ENCODE results near the gene HOXB7.

HOXB7 gene

GRCh38 chr17:48647103-48647962 is 36.5 kb upstream of the HOXB7 start:
- Histone ChIP-seq H3K4me3 (IDR thresholded peaks at IDR 0.05; ENCODE audit: insufficient read depth, low read depth, low read length) (no peak overlapping the region), H3K36me3 (ENCODE audit: insufficient read depth) (no peaks in the 10 kb centered on the region), H3K27ac (no peak overlapping the region), H3K79me2 (ENCODE audit: insufficient read depth, low read depth) (no peaks in the 10 kb centered on the region), H3K4me1 (ENCODE audit: low read depth, poor library complexity, severe bottlenecking) (peaks cover 5% of the 10 kb centered on the region), H3K9ac (peak overlapping the region; percentile 14; the same call in 1 of the 2 replicates), H3K4me2 (peak overlapping the region; percentile 5; the same call in 1 of the 2 replicates), H3K27me3 (ENCODE audit: insufficient read depth, low read depth) (no peaks in the 10 kb centered on the region), H4K20me1 (ENCODE audit: insufficient read depth) (no peaks in the 10 kb centered on the region), H2AFZ (ENCODE audit: low read depth) (peak overlapping the region; percentile 56)
- no peak for TF ChIP-seq CTCF (conservative IDR thresholded peaks at IDR 0.05; ENCODE audit: low read depth, low read length)

GRCh38 chr17:48646183-48647102 is 35.6 kb upstream of the HOXB7 start:
- Histone ChIP-seq H3K4me3 (IDR thresholded peaks at IDR 0.05; ENCODE audit: insufficient read depth, low read depth, low read length) (no peak overlapping the region), H3K4me1 (ENCODE audit: low read depth, poor library complexity, severe bottlenecking) (no peaks in the 10 kb centered on the region), H3K27ac (no peak overlapping the region), H3K4me2 (no peak overlapping the region), H4K20me1 (ENCODE audit: insufficient read depth) (no peaks in the 10 kb centered on the region), H3K79me2 (ENCODE audit: insufficient read depth, low read depth) (no peaks in the 10 kb centered on the region), H3K36me3 (ENCODE audit: insufficient read depth) (no peaks in the 10 kb centered on the region), H2AFZ (ENCODE audit: low read depth) (no peak overlapping the region), H3K27me3 (ENCODE audit: insufficient read depth, low read depth) (no peaks in the 10 kb centered on the region), H3K9ac (no peak overlapping the region)
- TF ChIP-seq CTCF (conservative IDR thresholded peaks at IDR 0.05; ENCODE audit: low read depth, low read length): no peak

GRCh38 chr17:48645639-48646182 is 34.9 kb upstream of the HOXB7 start:
- no peaks in the 10 kb centered on the region for H3K79me2 ChIP-seq (ENCODE audit: insufficient read depth, low read depth)
- H3K4me2 ChIP-seq: no peak overlapping the region
- no peaks in the 10 kb centered on the region for H4K20me1 ChIP-seq (ENCODE audit: insufficient read depth)
- no peaks in the 10 kb centered on the region for H3K36me3 ChIP-seq (ENCODE audit: insufficient read depth)
- no peak overlapping the region for H3K4me3 ChIP-seq (IDR thresholded peaks at IDR 0.05; ENCODE audit: insufficient read depth, low read depth, low read length)
- no peak overlapping the region for H3K27ac ChIP-seq
- no peaks in the 10 kb centered on the region for H3K27me3 ChIP-seq (ENCODE audit: insufficient read depth, low read depth)
- no peaks in the 10 kb centered on the region for H3K4me1 ChIP-seq (ENCODE audit: low read depth, poor library complexity, severe bottlenecking)
- no peak overlapping the region for H3K9ac ChIP-seq
- H2AFZ ChIP-seq (ENCODE audit: low read depth): no peak overlapping the region
- TF ChIP-seq CTCF (conservative IDR thresholded peaks at IDR 0.05; ENCODE audit: low read depth, low read length): no peak

- TF ChIP-seq CTCF (conservative IDR thresholded peaks at IDR 0.05; ENCODE audit: low read depth, low read length): no peak
- no peaks in the 10 kb centered on the region for H4K20me1 ChIP-seq (ENCODE audit: insufficient read depth)
- H3K4me3 ChIP-seq (IDR thresholded peaks at IDR 0.05; ENCODE audit: insufficient read depth, low read depth, low read length): no peak overlapping the region
- H3K36me3 ChIP-seq (ENCODE audit: insufficient read depth): no peaks in the 10 kb centered on the region
- no peak overlapping the region for H3K9ac ChIP-seq
- H3K4me2 ChIP-seq: no peak overlapping the region
- H3K4me1 ChIP-seq (ENCODE audit: low read depth, poor library complexity, severe bottlenecking): no peaks in the 10 kb centered on the region
- H3K27ac ChIP-seq: no peak overlapping the region
- no peak overlapping the region for H2AFZ ChIP-seq (ENCODE audit: low read depth)
- no peaks in the 10 kb centered on the region for H3K27me3 ChIP-seq (ENCODE audit: insufficient read depth, low read depth)
- no peaks in the 10 kb centered on the region for H3K79me2 ChIP-seq (ENCODE audit: insufficient read depth, low read depth)
Observed at GRCh38 chr17:48644910-48645557, 34.2 kb upstream of the HOXB7 start.
